HG02970 (cell line): Measurements from ENCODE around the gene HDAC9.

Experiments used
- ATAC-seq: cut with Tn5 transposase; IDR thresholded peaks from one replicate; pipeline ENCODE4 v1.9.1; 2021; ENCODE audit warnings: mild to moderate bottlenecking, moderate library complexity, moderate number of reproducible peaks; ENCODE audit not compliant: unreplicated experiment, low FRiP score

HDAC9 gene

DNA sequence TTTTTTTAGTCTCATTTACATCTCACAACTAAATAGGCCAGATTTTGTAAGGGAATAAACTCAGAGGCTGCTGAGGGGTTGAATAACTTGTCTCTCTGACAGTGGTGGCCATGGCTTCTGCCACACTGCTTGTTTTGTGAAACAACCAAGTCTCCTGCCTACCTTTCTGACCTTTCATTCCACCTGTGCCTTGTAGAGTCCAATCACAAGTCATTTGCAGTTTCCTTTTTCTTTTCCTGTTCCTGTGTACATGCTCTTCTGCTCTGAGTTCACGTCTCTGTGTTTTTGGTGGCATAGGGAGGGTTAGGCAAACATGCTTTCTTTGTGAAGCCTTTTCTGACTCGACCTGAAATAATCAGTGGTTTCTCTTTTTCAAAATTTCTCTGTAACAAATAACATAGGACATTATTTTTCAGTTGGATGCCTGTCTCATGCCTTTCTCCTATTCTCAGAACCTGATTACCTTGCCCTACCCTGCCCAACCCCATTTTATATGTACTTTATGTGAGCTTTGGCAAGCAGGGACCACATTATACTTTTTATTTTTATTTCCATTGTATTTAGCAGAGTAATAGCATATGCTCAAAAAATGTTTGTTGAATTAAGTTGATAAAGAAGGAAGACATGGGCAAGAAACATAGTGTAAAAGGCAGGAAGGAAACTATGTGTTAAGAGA lies 81.7 kb downstream of the HDAC9 start:
- no peak for ATAC-seq

DNA sequence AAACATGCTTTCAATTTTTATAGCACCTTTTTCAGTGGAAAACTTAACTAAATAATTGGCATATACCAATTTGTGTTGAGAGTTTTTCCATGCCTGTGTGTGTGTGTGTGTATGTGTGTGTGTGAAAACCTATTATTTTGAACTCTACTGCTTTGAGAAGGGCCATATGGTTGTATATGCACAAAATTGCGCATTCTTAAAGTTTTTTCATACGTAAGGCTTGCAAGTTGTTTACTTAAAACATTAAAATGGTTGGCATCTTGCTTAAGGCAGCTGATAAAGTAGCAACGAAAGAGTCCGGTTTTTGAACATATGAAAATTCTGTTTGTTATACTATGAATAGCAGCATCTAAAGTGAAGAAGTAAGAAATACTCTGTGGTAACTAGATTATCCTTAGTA lies 84.1 kb downstream of the HDAC9 start:
- ATAC-seq, result no peak

DNA sequence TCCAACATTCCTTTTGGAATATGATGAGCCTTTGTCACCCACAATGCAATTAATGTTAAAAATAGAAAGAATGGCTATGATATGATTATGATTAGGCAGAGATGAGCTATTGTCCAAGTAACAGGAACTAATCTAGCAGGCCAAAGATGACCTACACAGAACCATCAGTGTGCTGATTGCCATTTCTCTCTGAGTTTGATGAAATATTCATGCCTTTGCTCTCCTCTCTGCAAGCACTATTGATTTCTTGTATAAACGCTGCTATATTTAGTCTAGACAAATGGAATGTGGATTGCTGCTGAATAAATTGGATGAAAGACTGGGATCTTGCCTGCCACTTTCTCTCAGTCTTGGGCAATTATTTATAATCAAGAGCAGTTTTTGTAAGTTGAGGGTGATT lies 85.4 kb downstream of the HDAC9 start:
- no peak for ATAC-seq

DNA sequence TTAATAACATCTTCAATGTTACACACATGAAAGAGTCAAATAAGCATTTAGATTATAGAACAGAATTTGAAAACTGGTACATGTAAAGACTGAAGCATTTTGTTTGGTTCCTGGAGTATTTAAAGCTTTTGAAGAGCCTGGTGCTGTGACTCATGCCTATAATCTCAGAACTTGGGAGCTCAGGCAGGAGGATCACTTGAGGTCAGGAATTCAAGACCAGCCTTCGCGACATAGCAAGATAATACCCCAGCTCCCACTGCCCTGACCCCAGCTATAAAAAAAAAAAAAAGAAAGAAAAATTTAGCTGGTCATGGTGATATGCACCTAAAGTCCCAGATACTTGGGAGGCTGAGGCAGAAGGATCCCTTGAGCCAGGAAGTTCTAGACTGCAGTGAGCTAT lies 87.8 kb downstream of the HDAC9 start:
- ATAC-seq, result no peak

DNA sequence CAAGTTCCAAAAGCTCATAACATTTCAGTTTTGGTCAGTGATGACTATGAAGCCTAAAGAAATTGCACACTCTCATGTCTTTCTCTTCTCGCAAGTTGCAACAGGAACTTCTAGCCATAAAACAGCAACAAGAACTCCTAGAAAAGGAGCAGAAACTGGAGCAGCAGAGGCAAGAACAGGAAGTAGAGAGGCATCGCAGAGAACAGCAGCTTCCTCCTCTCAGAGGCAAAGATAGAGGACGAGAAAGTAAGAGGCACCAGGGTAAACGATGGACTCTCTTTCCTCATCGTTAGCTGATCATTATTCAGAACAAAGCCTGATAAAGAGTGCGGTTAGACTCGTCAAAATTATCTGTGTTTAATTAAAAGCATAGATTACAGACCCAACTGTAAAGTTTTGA lies 94.7 kb downstream of the HDAC9 start:
- no peak for ATAC-seq

DNA sequence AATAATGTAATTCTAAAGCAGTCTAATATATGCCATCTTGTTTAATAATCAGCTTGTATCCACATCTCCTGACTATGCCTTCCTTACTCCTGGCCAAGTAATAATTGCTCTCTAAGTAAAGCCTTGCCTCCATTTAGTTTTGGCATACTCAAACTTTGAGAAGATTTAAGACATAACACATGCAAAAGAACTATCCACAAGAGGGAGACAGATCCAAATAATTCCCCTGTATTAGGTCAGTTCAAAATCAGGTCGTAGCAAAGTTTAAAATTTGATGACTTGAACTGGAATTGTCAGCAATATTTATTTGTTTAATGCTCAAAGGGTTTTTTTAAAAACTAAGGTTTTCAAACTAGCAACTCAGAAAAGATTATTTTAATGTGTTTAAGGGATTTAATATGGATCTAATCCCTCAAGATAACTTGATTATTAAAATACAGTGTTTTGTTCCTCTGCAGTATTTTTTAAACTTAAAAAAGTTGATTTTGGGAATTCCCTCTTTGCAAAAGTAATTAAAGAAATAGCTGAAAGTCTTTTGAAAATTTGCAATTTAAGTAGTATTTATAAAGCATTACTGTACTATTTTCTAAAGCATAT lies 95.3 kb downstream of the HDAC9 start:
- ATAC-seq, result no peak

DNA sequence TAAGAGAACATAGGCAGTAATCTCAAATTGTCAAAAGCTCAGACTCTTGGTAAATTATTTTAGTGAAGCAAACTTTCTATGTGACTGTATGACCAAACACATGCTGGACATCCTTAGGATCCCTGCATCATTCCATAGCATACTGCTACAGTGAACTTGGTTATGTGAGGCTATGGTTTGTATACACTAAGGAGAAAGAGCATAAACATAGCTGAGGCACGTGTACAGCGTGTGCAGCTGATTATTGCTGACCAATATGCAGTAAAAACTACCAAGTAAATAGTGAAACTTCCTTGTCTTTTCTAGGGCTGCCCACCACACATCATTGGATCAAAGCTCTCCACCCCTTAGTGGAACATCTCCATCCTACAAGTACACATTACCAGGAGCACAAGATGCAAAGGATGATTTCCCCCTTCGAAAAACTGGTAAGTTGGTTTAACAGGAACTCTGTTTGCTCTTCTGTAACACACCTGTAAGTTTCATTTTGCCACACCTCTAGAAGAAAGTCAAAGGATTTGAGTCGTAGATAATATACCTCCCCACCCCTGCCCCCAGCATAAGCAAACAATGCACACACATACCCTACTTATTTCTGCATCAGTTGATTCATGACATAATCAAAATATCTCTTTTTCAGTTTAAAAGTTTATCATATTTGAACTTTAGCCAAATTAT lies 98.2 kb downstream of the HDAC9 start:
- no peak for ATAC-seq

DNA sequence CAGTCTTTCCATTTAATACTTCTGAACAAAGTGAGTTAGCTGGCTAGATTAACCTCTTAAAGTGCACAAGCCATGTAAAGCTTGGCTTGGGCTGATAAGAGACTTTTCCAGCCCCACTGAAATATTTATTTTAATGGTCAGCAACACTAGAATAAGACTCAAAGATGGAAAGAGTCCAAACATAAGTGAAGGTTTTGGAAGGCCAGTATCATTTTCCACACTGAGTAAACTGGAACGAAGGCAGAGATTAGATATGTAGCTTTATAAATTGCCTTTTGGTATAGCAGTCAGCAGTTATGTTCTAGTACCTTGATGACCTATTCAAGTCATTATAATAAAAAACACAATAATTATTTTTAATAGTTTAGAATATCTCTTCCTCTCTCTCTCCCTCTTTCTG lies 102.2 kb downstream of the HDAC9 start:
- no peak for ATAC-seq

DNA sequence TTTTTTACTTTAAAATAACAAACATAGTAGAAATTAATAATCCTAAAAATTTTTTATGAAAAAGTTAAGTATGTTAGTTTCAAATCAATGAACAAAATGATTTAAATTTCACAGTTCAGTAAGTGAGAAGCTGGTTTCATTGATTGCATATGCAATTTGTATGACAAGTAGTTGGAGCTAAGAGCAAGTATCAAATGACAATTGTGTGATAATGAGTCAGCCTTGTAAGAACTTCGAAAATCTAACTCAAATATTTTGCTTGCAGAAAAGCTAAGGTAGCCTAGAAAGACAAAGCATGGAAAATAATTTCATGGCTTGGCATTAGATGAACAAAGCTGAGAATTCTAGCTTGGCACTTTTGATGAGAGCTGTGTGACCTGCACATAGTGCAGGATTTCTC lies 111.5 kb downstream of the HDAC9 start:
- no peak for ATAC-seq

DNA sequence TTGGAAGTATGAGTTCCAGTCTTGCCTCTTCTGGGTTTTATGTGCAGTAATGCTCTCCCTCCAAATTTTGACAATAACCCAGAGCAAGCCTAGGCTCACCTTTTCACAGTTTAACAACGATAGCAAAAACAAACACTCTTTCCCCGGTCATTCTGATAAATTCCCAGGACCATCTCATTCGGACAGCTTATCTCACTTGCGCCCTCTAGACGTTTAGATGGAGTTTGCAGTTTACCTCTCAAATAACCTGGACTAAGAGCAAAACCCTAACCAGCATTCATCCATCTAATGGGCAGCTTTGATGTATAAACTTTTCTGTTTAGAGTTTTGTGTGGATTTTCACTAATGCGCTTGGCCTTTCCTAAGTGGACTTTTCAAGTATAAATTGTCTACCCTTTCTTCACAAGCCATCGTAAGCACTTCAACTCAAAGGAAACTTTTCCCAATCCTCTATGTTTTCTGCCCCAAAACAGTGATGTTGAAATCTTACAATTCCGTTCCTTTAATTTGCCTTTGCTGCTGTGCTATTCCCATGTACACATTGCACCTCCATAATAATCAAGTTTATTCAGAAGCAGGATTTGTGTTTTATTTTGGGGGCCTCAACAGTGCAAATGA lies 114.9 kb downstream of the HDAC9 start:
- no peak for ATAC-seq

DNA sequence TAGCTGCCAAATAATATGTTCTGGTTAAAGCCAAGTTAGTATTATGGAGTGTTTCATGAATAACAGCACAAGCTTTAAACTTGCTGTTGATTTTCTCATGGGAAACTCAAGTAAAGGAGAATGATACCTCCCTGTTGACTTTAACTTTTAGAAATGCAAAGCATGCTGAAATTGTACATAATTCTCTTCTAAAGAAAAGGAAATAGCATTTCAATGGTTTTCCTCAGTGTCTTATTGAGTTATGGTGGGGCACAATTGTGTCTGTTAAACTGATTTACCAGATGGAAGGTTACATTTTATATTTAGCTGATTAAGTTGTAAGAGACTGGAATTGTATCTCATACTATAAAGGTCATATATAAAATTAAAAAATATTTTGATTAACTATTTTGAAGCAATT lies 119.3 kb downstream of the HDAC9 start:
- no peak for ATAC-seq

DNA sequence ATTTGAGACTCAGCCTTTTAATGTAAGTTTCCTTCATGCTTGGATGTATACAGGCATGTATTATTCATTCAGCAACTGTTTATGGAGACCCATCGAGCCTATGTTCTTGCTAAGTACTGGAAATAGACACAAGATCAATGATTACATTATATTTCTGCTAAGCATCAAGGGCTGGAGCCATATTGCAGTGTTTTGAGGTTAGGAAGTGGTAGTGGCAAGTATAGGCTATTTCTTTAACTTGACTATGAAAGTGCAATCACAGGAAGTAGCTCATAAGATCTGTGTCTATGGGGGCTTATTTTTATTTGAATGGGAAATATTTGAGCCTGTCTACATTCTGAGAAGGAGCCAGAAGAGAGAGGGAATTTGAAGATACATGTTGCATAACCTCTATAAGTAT lies 123.8 kb downstream of the HDAC9 start:
- no peak for ATAC-seq

DNA sequence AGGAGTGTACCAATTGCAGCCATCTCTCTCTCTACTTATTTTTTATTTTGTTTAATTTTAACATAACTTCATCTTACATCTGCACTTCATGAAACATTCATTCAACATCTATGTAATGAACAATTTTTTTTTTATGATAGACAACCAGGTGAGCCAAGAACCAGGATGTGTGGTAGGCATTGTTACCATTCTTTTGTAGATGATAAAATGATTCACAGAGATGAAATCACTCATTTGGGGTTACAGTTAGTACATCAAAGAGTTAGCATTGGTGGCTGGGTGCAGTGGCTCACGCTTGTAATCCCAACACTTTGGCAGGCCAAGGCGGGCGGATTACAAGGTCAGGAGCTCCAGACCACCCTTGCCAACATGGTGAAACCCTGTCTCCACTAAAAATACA lies 127.8 kb downstream of the HDAC9 start:
- ATAC-seq, result no peak

DNA sequence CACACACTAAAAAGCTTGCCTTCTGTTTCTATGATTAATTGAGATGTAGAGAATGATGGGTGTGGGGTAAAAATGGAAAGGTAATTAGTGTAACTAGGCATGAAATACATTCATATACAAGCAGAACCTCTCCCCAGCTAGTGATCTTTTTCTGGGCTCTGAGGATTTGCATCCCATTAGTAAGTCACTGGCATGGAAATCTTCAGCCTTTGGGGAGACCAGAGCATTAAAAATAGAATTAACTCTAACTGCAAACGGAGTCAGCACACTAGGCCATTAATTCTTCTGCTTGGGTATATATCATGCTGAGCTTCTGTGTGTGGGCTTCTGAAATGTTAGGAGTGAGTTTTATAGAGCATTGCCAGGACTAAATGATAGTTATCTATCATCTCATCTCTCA lies 128.9 kb downstream of the HDAC9 start:
- ATAC-seq, result no peak

DNA sequence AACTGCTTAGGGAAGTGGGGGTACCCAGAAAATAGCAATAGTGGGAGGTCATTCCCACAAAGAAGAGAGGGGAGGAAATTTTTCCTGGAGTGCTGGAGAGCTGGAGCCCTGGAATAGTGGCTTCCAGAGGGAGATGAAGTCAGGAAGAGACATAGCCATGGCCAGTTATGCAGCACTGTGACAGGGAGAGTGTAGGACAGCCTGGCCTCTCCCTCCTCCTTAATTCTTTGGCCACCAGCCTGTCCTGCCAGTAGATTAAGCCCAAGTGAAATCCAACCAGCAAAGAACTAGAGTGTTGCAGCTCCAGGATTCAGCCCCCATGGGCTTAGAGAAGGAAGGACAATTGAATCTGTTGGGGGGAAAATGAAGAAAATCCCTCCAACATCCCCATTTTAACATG lies 130.5 kb downstream of the HDAC9 start:
- ATAC-seq, result no peak

DNA sequence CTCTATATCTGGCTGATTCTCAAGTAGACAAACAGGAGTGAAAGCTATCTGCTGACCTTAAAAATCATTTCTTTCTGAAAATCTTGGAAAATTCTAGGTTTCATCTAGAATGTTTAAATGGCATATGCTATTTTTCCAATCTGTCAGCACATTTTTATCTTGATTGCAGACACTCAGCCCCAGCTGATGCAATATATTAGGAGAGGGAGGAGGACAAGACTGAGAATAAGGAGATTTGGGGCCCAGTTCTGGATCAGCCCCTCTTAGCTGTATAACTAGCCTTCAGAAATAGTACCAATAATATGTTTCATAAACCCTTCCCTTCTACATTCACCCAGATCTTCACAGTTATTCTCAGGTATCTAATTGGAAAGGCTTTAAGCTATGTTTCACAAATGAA lies 131.2 kb downstream of the HDAC9 start:
- no peak for ATAC-seq

DNA sequence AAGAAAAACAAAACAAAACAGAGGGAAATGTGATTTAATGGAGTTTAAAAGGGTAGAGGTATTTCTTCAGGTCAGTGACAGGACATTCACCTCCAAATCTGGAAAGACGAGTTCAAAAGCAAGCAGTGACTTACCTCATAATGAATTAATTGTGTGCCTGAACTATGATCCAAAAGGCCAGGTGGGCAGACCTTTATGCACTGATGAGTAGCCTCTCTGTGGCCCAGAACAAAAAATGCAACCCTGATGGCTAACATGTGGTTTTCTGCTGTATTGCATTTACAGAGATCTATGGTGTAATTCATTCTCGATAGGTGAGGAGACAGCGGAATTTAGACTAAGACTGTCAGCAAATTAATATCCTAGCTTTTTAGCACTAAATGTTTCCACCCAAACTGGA lies 142.0 kb downstream of the HDAC9 start:
- no peak for ATAC-seq

DNA sequence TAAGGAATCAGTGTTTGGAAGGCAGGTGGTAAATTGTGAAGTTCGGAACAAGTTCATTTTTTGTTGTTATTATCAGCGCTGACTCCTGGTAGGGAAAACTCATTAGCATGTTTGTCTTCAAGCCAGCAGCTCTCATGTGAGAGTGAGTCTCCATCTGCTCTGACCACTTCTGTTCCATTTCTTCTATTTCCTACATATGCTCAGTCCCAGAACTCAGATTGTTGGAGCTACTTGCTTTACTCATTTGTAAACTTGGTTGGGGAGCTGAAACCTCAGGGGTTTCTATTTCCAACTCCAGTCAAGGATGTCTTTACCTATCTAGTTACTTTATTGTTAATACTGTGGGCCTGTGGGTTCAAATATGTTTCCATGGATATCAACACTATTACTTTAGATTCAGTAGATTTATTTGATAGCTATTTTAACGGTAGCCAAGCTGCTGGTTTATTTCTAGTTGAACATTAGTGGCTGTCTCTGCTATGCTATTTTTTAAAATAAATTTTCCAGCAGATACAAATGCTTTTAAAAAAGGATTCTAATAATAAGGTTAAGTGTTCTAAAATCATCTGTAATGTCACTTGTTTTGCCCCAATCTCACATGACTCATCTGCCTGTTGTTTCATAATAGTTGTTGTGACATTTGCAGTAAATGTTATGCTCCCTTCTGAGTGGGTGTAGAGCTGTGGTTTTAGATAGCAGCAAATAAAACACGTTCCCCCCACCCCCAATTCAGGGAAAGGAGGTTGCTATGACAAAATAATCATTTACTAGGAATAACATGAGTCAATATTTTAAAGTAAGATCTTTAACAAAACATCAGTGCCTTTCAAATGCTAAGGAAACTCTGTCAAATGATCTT lies 143.3 kb downstream of the HDAC9 start:
- no peak for ATAC-seq

DNA sequence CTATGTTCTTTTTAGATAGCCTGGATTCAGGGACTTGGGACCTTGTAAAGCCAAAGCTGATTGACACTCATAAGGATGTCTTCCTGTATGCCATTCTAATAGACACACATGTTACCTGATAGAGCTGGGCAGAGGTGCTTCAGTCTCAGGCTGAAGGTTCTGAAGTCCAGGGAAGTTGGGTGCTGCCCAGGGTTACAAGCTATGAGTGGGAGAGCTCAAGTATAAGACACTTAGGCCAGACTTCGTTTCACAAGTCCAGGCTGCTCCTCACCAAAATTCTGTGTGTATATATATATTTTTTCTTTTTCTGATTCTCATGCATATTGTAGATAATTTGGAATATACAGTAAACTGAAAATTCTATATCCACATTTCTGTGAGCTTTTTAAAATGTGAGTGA lies 144.2 kb downstream of the HDAC9 start:
- no peak for ATAC-seq

DNA sequence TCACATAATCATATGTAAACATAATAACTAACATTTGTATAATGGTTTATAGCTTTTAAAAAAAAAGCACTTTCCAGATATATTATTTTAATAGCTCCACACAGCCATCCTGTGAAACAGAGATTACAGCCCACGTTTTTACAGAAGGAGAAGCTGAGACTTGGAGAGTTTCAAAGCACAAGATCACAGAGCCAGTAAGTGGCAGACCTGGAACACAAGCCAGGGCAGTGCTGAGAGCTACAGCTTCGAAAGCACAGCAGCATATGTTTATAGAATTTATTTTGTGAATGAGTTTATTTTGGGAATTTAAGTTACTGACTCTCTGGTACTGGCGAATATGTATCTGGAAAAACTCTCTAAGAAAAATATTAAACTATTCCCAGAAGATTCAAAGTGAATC lies 149.4 kb downstream of the HDAC9 start:
- no peak for ATAC-seq

DNA sequence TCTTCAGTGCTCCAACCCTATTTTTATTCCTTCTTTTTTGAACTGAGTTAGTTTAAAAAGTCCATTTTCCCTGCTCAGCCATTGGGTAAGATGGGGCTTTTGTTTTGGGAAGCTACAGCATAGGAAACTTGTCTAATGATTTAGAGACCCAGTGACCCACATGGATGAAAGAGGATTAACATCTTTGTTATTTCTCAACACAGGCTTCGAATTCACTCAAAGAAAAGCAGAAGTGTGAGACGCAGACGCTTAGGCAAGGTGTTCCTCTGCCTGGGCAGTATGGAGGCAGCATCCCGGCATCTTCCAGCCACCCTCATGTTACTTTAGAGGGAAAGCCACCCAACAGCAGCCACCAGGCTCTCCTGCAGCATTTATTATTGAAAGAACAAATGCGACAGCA lies 152.0 kb downstream of the HDAC9 start:
- ATAC-seq, result no peak
